ENCODE results near the gene BCL2A1. TPM values are rescaled to one million over a fixed set of nuclear protein-coding genes. Genes with fewer than 3 reads are reported as not detected.
A peak's percentile ranks its signal among the peaks of the same experiment; 100 is the strongest.

Gene BCL2A1
- total and polyA plus RNA-seq, 2 donors (not counting 1 experiment from before 2014, with no cell fraction given): 33.8 to 49.2 TPM

- Histone ChIP-seq H3K36me3 (replicated peaks in 1 of 2; ENCODE audit: control extremely low read depth in 1 of 2, control insufficient read depth in 1 of 2, extremely low read depth in 1 of 2, insufficient read depth in 2 of 2, low read length in 1 of 2) (no peaks in the 10 kb centered on the region), H3K27ac (ENCODE audit: low read length in 2 of 2) (peak overlapping the region; percentile 22 to 76), H4K20me1 (ENCODE audit: control insufficient read depth, insufficient read depth, low read length, poor library complexity, severe bottlenecking) (no peaks in the 10 kb centered on the region), H3K79me2 (ENCODE audit: control insufficient read depth, insufficient read depth, low read length) (peaks cover 37% of the 10 kb centered on the region), H3K9ac (ENCODE audit: low read length) (no peak overlapping the region), H3K4me1 (ENCODE audit: control insufficient read depth in 2 of 2, insufficient read depth in 2 of 2, low read length in 2 of 2) (peaks cover 42 to 51% of the 10 kb centered on the region in 2 donors), H3K4me3 (ENCODE audit: control extremely low read depth in 1 of 5, extremely low read depth in 1 of 5, insufficient read depth in 1 of 5, low read depth in 2 of 5, low read length in 4 of 5) (peak overlapping the region in 1 of 5 experiments; percentile 34), H3K27me3 (replicated peaks in 1 of 4; ENCODE audit: control extremely low read depth in 1 of 4, control insufficient read depth in 3 of 4, insufficient read depth in 4 of 4, low read length in 3 of 4) (no peaks in the 10 kb centered on the region), H3K9me3 (ENCODE audit: control extremely low read depth in 1 of 3, control insufficient read depth in 2 of 3, insufficient read depth in 1 of 3, low read length in 2 of 3) (peaks cover 0 to 26% (median 0%) of the 10 kb centered on the region in 3 donors), H3K4me2 (replicated peaks; ENCODE audit: low read depth, low read length, poor library complexity, severe bottlenecking) (peak overlapping the region; percentile 65), H2AFZ (ENCODE audit: insufficient read depth, low read depth, low read length, poor library complexity, severe bottlenecking) (no peak overlapping the region)
- POLR2A ChIA-PET: interaction anchor here (1.0 kb wide), 1 partner anchor 49 kb away, joined by 3 read pairs; no protein-coding TSS in a partner anchor
- H3K27me3 Mint-ChIP-seq: no peaks in the 10 kb centered on the region
- 40% methylated on average over 1 of the region's 6 CpGs for WGBS (ENCODE audit: insufficient coverage)
- no peak for TF ChIP-seq CTCF (IDR thresholded peaks at IDR 0.05)
- no peak for TF ChIP-seq EZH2 (IDR thresholded peaks at IDR 0.05; ENCODE audit: borderline replicate concordance, insufficient read depth, low read depth, low read length, poor library complexity, severe bottlenecking)
- intact Hi-C loops (cut with micrococcal nuclease): loop anchor here (10.0 kb wide), 1 partner anchor 1447 kb away; the partner anchor contains the start of gene CHRNA5
- H3K4me3 Mint-ChIP-seq: peak overlapping the region; percentile 52
- ATAC-seq (ENCODE audit: low read depth) (no peak), DNase-seq (no peak)
- H3K9me3 Mint-ChIP-seq (ENCODE audit: insufficient read depth): peaks cover 8% of the 10 kb centered on the region
- H3K27ac Mint-ChIP-seq: peak overlapping the region; percentile 92
- peaks cover 74% of the 10 kb centered on the region for H3K4me1 Mint-ChIP-seq
- CTCF ChIA-PET: interaction anchor here (2.5 kb wide), 1 partner anchor 20 kb away, joined by 9 read pairs; no protein-coding TSS in a partner anchor
These were observed 41.2 kb upstream of the BCL2A1 start for GRCh38 chr15:80012060-80012726.

DNA sequence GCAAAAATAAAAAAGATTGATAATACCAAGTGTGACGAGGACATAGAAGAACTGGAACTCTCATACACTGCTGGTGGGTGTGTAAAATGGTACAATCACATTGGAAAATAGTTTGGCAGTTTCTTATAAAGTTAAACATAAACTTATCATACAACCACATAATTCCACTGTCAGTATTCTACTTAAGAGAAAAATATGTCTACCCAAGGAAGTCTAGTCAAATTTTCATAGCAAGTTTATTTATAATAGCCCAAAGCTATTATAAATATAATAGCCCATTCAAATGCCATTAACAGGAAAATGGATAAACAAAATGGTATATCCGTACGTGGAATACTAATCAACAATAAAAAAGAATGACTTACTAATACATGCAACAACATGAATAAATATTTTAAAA lies 40.6 kb upstream of the BCL2A1 start:
- H3K36me3 ChIP-seq (replicated peaks in 1 of 2; ENCODE audit: control extremely low read depth in 1 of 2, control insufficient read depth in 1 of 2, extremely low read depth in 1 of 2, insufficient read depth in 2 of 2, low read length in 1 of 2): no peaks in the 10 kb centered on the region
- intact Hi-C loops (cut with micrococcal nuclease): loop anchor here (2.0 to 10.0 kb wide), 2 partner anchors 33 to 1447 kb away; partner anchors contain the start of gene CHRNA5
- Mint-ChIP-seq H3K4me3 (peak overlapping the region; percentile 73), H3K4me1 (peaks cover 72% of the 10 kb centered on the region), H3K27me3 (no peaks in the 10 kb centered on the region), H3K27ac (peak overlapping the region; percentile 92), H3K9me3 (ENCODE audit: insufficient read depth) (peaks cover 8% of the 10 kb centered on the region)
- no peak overlapping the region for H2AFZ ChIP-seq (ENCODE audit: insufficient read depth, low read depth, low read length, poor library complexity, severe bottlenecking)
- H3K4me3 ChIP-seq (ENCODE audit: control extremely low read depth in 1 of 5, extremely low read depth in 1 of 5, insufficient read depth in 1 of 5, low read depth in 2 of 5, low read length in 4 of 5): peak overlapping the region in 1 of 5 experiments; percentile 34
- DNase-seq (no peak), ATAC-seq (ENCODE audit: low read depth) (no peak)
- POLR2A ChIA-PET: interaction anchor here (1.0 kb wide), 1 partner anchor 50 kb away, joined by 3 read pairs; no protein-coding TSS in a partner anchor
- peaks cover 32% of the 10 kb centered on the region for H3K79me2 ChIP-seq (ENCODE audit: control insufficient read depth, insufficient read depth, low read length)
- TF ChIP-seq CTCF (IDR thresholded peaks at IDR 0.05): no peak
- no peak for TF ChIP-seq EZH2 (IDR thresholded peaks at IDR 0.05; ENCODE audit: borderline replicate concordance, insufficient read depth, low read depth, low read length, poor library complexity, severe bottlenecking)
- CTCF ChIA-PET: interaction anchor here (2.5 kb wide), 1 partner anchor 19 kb away, joined by 9 read pairs; no protein-coding TSS in a partner anchor
- H3K27me3 ChIP-seq (replicated peaks in 1 of 4; ENCODE audit: control extremely low read depth in 1 of 4, control insufficient read depth in 3 of 4, insufficient read depth in 4 of 4, low read length in 3 of 4): no peaks in the 10 kb centered on the region
- peaks cover 0 to 25% (median 0%) of the 10 kb centered on the region in 3 donors for H3K9me3 ChIP-seq (ENCODE audit: control extremely low read depth in 1 of 3, control insufficient read depth in 2 of 3, insufficient read depth in 1 of 3, low read length in 2 of 3)
- peaks cover 41 to 47% of the 10 kb centered on the region in 2 donors for H3K4me1 ChIP-seq (ENCODE audit: control insufficient read depth in 2 of 2, insufficient read depth in 2 of 2, low read length in 2 of 2)
- peak overlapping the region; percentile 71 to 76 for H3K27ac ChIP-seq (ENCODE audit: low read length in 2 of 2)
- H3K9ac ChIP-seq (ENCODE audit: low read length): no peak overlapping the region
- no CpG with 5 or more reads among the region's 3 CpGs for WGBS (ENCODE audit: insufficient coverage)
- H3K4me2 ChIP-seq (replicated peaks; ENCODE audit: low read depth, low read length, poor library complexity, severe bottlenecking): peak overlapping the region; percentile 65
- no peaks in the 10 kb centered on the region for H4K20me1 ChIP-seq (ENCODE audit: control insufficient read depth, insufficient read depth, low read length, poor library complexity, severe bottlenecking)

Data from B cell (primary cell).